Gastroesophageal sphincter (tissue), 4 donors: ENCODE data around the gene MDGA2. TPM values are rescaled to one million over a fixed set of nuclear protein-coding genes. Genes with fewer than 3 reads are reported as not detected.

Experiments
- ATAC-seq: fragments of 150-250 bp; one replicate; pipeline ENCODE4 v1.9.1; 2016; ENCODE audit warnings: mild to moderate bottlenecking, moderate library complexity
- H3K27ac ChIP-seq, 4 donors: fragments of 200-600 bp; sonication (generic) in 3 of 4; 1 replicate in 3 of 4; 2 replicates in 1 of 4; pipeline ENCODE4 v1.5.1; 2016 to 2019
- H3K27me3 ChIP-seq: fragments of 200-600 bp; sonication (generic); one replicate; pipeline ENCODE4 v1.5.1; 2019
- H3K36me3 ChIP-seq, 2 donors: fragments of 200-600 bp; sonication (generic); one replicate each; pipeline ENCODE4 v1.5.1; 2019; ENCODE audit warnings: control low read depth in 1 of 2
- H3K4me1 ChIP-seq, 3 donors: fragments of 200-600 bp; sonication (generic); 1 replicate in 2 of 3; 2 replicates in 1 of 3; pipeline ENCODE4 v1.5.1; 2016 to 2019; ENCODE audit warnings: control low read depth in 2 of 3
- H3K4me3 ChIP-seq, 2 donors: fragments of 200-600 bp; sonication (generic); one replicate each; pipeline ENCODE4 v1.5.1; 2019; ENCODE audit warnings: mild to moderate bottlenecking in 1 of 2, moderate library complexity in 1 of 2
- H3K9me3 ChIP-seq, 3 donors: fragments of 200-600 bp; sonication (generic); one replicate each; pipeline ENCODE4 v1.5.1; 2017 to 2019; ENCODE audit warnings: control low read depth in 2 of 3
- CTCF ChIP-seq, 4 experiments: fragments of 200-600 bp in 2 of 4; fragments of 450-650 bp in 2 of 4; sonication (generic) in 1 of 4; IDR thresholded peaks; one replicate each; pipeline ENCODE4 v1.5.1; 2017 to 2019; ENCODE audit warnings: antibody characterized with exemption in 4 of 4, mild to moderate bottlenecking in 2 of 4, moderate library complexity in 2 of 4
- EP300 ChIP-seq: sonication (generic); formaldehyde crosslinking; IDR thresholded peaks from one replicate; pipeline ENCODE4 v1.6.1; 2017; ENCODE audit warnings: antibody characterized with exemption, mild to moderate bottlenecking
- POLR2A ChIP-seq, 2 donors: fragments of 450-650 bp; IDR thresholded peaks; one replicate each; pipeline ENCODE4 v1.6.1; 2017; ENCODE audit warnings: antibody characterized with exemption in 2 of 2, mild to moderate bottlenecking in 2 of 2, moderate library complexity in 1 of 2
- POLR2AphosphoS5 ChIP-seq: sonication (generic); formaldehyde crosslinking; IDR thresholded peaks from one replicate; pipeline ENCODE4 v1.6.1; 2017; ENCODE audit warnings: antibody characterized with exemption
- WGBS, 2 donors: methylation state at CpG; one replicate each; pipeline ENCODE4 v1.1.5; 2018; ENCODE audit warnings: low coverage in 1 of 2; 5-methylcytosine and 5-hydroxymethylcytosine counted together
- total RNA-seq, 4 donors: library from RNA; depleted of rRNA; stranded (reverse); fragments of >200 nt; gene quantifications; one replicate each; pipeline ENCODE4 v1.1.0, GENCODE V29; 2016

Gene MDGA2
- total RNA-seq, result under 1 TPM in 1 of 4 donors, not detected in 3; 0.40 TPM

- peaks cover 71% of the 10 kb centered on the region for H3K27me3 ChIP-seq
- H3K4me1 ChIP-seq, result peaks cover 0 to 29% (median 12%) of the 10 kb centered on the region in 3 donors
- H3K9me3 ChIP-seq, result no peaks in the 10 kb centered on the region
- no peak within 1 kb of the TSS for H3K27ac ChIP-seq
- no peaks in the 10 kb centered on the region for H3K36me3 ChIP-seq
- peak within 1 kb of the TSS in 1 of 2 donors; percentile 49 for H3K4me3 ChIP-seq
- 0 to 2% methylated on average over 14 to 27 of the region's 90 CpGs for WGBS, 2 donors
- no peak for ATAC-seq
- TF ChIP-seq EP300, result no peak
- TF ChIP-seq POLR2AphosphoS5, result no peak
- TF ChIP-seq POLR2A (IDR thresholded peaks at IDR 0.05), result no peak
- no peak for TF ChIP-seq CTCF (IDR thresholded peaks at IDR 0.05)
Observed at GRCh38 chr14:47675466-47676314, at the start of gene MDGA2. Gene MDGA2, minus strand, starts transcription at chr14:47675605.

- no peaks in the 10 kb centered on the region for H3K27me3 ChIP-seq
- H3K9me3 ChIP-seq, result no peaks in the 10 kb centered on the region
- no peaks in the 10 kb centered on the region for H3K4me1 ChIP-seq
- no peak for ATAC-seq
- H3K4me3 ChIP-seq, result no peak overlapping the region
- H3K27ac ChIP-seq, result no peak overlapping the region
- H3K36me3 ChIP-seq, result no peaks in the 10 kb centered on the region
- no peak for TF ChIP-seq CTCF (IDR thresholded peaks at IDR 0.05)
- no peak for TF ChIP-seq POLR2AphosphoS5
- no peak for TF ChIP-seq POLR2A (IDR thresholded peaks at IDR 0.05)
- TF ChIP-seq EP300, result no peak
- 72 to 77% methylated on average over 2 of the region's 2 CpGs for WGBS, 2 donors
Observed at GRCh38 chr14:47722929-47723693, 47.7 kb upstream of the MDGA2 start.

GRCh38 chr14:47720281-47720680, 44.9 kb upstream of the MDGA2 start:
- TF ChIP-seq POLR2AphosphoS5 (no peak), POLR2A (IDR thresholded peaks at IDR 0.05) (no peak), EP300 (no peak), CTCF (IDR thresholded peaks at IDR 0.05) (no peak)
- no peak overlapping the region for H3K4me3 ChIP-seq
- no peaks in the 10 kb centered on the region for H3K4me1 ChIP-seq
- WGBS, 2 donors, result 83 to 84% methylated on average over 4 of the region's 4 CpGs
- no peaks in the 10 kb centered on the region for H3K27me3 ChIP-seq
- no peak overlapping the region for H3K27ac ChIP-seq
- ATAC-seq, result no peak
- no peaks in the 10 kb centered on the region for H3K9me3 ChIP-seq
- no peaks in the 10 kb centered on the region for H3K36me3 ChIP-seq

DNA sequence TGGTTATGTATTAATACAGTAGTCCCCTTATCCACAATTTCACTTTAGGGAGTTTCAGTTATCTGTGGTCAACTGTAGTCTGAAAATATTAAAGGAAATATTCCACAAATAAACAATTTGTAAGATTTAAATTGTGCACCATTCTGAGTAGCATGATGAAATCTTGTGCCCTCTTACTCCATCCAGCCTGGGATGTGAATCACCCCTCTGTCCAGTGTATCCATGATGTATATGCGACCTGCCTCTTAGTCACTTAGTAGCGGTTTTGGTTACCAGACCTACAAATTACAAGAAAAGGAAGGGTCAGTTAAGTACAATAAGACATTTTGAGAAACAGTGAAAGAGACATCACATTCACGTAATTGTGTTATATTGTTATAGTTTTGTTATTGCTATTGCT, 39.9 kb upstream of the MDGA2 start:
- Histone ChIP-seq H3K9me3 (no peaks in the 10 kb centered on the region), H3K4me1 (no peaks in the 10 kb centered on the region), H3K4me3 (no peak overlapping the region), H3K27me3 (no peaks in the 10 kb centered on the region), H3K27ac (no peak overlapping the region), H3K36me3 (no peaks in the 10 kb centered on the region)
- ATAC-seq, result no peak
- no peak for TF ChIP-seq CTCF (IDR thresholded peaks at IDR 0.05)
- no peak for TF ChIP-seq POLR2A (IDR thresholded peaks at IDR 0.05)
- TF ChIP-seq POLR2AphosphoS5, result no peak
- no peak for TF ChIP-seq EP300
- WGBS, 2 donors, result 85 to 100% methylated on average over 3 of the region's 3 CpGs
